ENCODE measurements around the gene IL4. TPM values are rescaled to one million over a fixed set of nuclear protein-coding genes. Genes with fewer than 3 reads are reported as not detected.

The IL4 gene
- total RNA-seq, 1 experiment from 2014 or later, result not detected

DNA sequence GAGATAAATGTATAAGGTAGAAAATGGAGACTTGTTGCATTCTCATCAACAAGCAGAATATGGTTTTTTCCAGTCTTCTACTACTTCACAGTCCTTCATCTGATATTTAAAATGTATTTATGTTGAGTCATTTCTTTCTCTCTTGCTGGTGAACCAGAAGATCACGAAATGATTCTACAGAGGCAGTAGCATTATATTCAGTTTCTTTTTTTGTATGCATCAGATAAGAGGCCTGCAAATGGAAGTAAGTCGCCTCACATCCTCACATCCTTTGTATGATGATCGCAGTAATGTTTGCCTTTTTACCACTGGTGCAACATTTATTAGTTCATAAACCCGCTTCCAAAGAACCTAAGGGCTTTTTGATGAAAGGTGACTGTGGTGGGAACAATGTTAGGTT, 37.9 kb upstream of the IL4 start:
- peaks cover 3% of the 10 kb centered on the region for H3K36me3 Mint-ChIP-seq (ENCODE audit: insufficient read depth, unreplicated experiment)
- CTCF ChIA-PET, result no interaction called here
- H3K4me3 Mint-ChIP-seq (ENCODE audit: low read depth, unreplicated experiment), result no peak overlapping the region
- no peaks in the 10 kb centered on the region for H3K27me3 Mint-ChIP-seq (ENCODE audit: unreplicated experiment)
- intact Hi-C loops (cut with micrococcal nuclease; ENCODE audit: unreplicated experiment), result no loop called here
- H3K4me1 Mint-ChIP-seq (ENCODE audit: low read depth, unreplicated experiment), result no peaks in the 10 kb centered on the region
- BruUV-seq (replicated peaks), result no TSS peak
- no peaks in the 10 kb centered on the region for H3K9me3 Mint-ChIP-seq (ENCODE audit: low read depth, unreplicated experiment)
- TF ChIP-seq, protein P1, sequence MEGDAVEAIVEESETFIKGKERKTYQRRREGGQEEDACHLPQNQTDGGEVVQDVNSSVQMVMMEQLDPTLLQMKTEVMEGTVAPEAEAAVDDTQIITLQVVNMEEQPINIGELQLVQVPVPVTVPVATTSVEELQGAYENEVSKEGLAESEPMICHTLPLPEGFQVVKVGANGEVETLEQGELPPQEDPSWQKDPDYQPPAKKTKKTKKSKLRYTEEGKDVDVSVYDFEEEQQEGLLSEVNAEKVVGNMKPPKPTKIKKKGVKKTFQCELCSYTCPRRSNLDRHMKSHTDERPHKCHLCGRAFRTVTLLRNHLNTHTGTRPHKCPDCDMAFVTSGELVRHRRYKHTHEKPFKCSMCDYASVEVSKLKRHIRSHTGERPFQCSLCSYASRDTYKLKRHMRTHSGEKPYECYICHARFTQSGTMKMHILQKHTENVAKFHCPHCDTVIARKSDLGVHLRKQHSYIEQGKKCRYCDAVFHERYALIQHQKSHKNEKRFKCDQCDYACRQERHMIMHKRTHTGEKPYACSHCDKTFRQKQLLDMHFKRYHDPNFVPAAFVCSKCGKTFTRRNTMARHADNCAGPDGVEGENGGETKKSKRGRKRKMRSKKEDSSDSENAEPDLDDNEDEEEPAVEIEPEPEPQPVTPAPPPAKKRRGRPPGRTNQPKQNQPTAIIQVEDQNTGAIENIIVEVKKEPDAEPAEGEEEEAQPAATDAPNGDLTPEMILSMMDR (IDR thresholded peaks at IDR 0.05; ENCODE audit: unreplicated experiment), result no peak
- DNase-seq, result no peak
- no peak overlapping the region for H3K27ac Mint-ChIP-seq (ENCODE audit: unreplicated experiment)

DNA sequence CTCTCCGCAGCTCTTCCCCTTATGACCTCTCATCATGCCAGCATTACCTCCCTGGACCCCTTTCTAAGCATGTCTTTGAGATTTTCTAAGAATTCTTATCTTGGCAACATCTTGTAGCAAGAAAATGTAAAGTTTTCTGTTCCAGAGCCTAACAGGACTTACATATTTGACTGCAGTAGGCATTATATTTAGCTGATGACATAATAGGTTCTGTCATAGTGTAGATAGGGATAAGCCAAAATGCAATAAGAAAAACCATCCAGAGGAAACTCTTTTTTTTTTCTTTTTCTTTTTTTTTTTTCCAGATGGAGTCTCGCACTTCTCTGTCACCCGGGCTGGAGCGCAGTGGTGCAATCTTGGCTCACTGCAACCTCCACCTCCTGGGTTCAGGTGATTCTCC, 36.5 kb upstream of the IL4 start:
- BruUV-seq (replicated peaks), result no TSS peak
- intact Hi-C loops (cut with micrococcal nuclease; ENCODE audit: unreplicated experiment), result no loop called here

DNA sequence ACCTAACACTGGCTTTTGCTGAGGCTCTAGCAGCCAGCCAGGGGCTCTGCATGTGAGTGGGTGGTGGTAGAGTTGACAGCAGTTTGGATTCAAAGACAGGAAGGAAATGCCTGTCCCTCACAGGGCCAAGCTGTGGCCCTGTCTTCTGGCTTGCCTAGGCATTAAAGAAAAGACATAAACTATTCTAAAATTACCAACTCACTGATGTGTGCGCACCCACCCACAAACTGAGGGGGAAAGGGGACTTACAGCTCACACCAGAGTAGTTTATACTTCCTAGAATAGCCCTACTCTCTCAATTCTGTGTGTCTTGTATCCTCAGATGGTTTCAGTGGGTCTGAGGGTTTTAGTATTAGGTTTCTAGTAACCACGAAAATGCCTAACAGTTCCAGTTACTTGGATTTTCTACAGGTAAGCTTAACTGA, 34.1 kb upstream of the IL4 start:
- CTCF ChIA-PET, result no interaction called here

More for the DNA sequence above, 36.5 kb upstream of the IL4 start:
- Mint-ChIP-seq H3K27ac (ENCODE audit: unreplicated experiment) (no peak overlapping the region), H3K4me1 (ENCODE audit: low read depth, unreplicated experiment) (no peaks in the 10 kb centered on the region), H3K27me3 (ENCODE audit: unreplicated experiment) (no peaks in the 10 kb centered on the region), H3K4me3 (ENCODE audit: low read depth, unreplicated experiment) (no peak overlapping the region), H3K9me3 (ENCODE audit: low read depth, unreplicated experiment) (no peaks in the 10 kb centered on the region), H3K36me3 (ENCODE audit: insufficient read depth, unreplicated experiment) (no peaks in the 10 kb centered on the region)
- CTCF ChIA-PET, result interaction anchor here (0.6 to 1.6 kb wide), 3 partner anchors 15 to 62 kb away, joined by 3 read pairs; no protein-coding TSS in a partner anchor
- TF ChIP-seq, protein P1 (IDR thresholded peaks at IDR 0.05; ENCODE audit: unreplicated experiment), result no peak
- no peak for DNase-seq

DNA sequence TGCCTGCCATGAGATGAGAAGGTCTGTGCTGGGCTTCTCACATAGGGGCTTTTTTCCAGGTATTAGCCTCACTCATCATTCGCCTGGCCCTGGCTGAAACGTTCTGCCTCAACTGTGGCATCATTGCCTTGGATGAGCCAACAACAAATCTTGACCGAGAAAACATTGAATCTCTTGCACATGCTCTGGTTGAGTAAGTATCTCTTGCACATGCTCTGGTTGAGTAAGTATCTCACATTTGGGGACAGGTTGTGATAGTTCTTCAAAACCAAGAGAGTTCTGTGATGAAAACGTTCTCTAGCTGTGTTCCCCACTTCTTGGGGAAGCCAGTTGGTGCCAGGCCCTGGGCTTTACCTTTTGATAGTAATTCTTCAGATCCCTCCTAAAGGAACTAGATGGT, 33.2 kb upstream of the IL4 start:
- peaks cover 12% of the 10 kb centered on the region for H3K36me3 Mint-ChIP-seq (ENCODE audit: insufficient read depth, unreplicated experiment)
- intact Hi-C loops (cut with micrococcal nuclease; ENCODE audit: unreplicated experiment), result no loop called here
- H3K27me3 Mint-ChIP-seq (ENCODE audit: unreplicated experiment), result no peaks in the 10 kb centered on the region
- DNase-seq, result no peak
- CTCF ChIA-PET, result no interaction called here
- H3K9me3 Mint-ChIP-seq (ENCODE audit: low read depth, unreplicated experiment), result no peaks in the 10 kb centered on the region
- H3K4me1 Mint-ChIP-seq (ENCODE audit: low read depth, unreplicated experiment), result no peaks in the 10 kb centered on the region
- TF ChIP-seq, protein P1 (IDR thresholded peaks at IDR 0.05; ENCODE audit: unreplicated experiment), result no peak
- H3K27ac Mint-ChIP-seq (ENCODE audit: unreplicated experiment), result no peak overlapping the region
- BruUV-seq (replicated peaks), result no TSS peak
- H3K4me3 Mint-ChIP-seq (ENCODE audit: low read depth, unreplicated experiment), result no peak overlapping the region

More for the DNA sequence above, 34.1 kb upstream of the IL4 start:
- TF ChIP-seq, protein P1 (IDR thresholded peaks at IDR 0.05; ENCODE audit: unreplicated experiment), result no peak
- H3K4me1 Mint-ChIP-seq (ENCODE audit: low read depth, unreplicated experiment), result no peaks in the 10 kb centered on the region
- H3K9me3 Mint-ChIP-seq (ENCODE audit: low read depth, unreplicated experiment), result no peaks in the 10 kb centered on the region
- H3K4me3 Mint-ChIP-seq (ENCODE audit: low read depth, unreplicated experiment), result no peak overlapping the region
- DNase-seq, result no peak
- BruUV-seq (replicated peaks), result no TSS peak
- intact Hi-C loops (cut with micrococcal nuclease; ENCODE audit: unreplicated experiment), result no loop called here
- H3K36me3 Mint-ChIP-seq (ENCODE audit: insufficient read depth, unreplicated experiment), result peaks cover 12% of the 10 kb centered on the region
- no peak overlapping the region for H3K27ac Mint-ChIP-seq (ENCODE audit: unreplicated experiment)
- no peaks in the 10 kb centered on the region for H3K27me3 Mint-ChIP-seq (ENCODE audit: unreplicated experiment)

Data from Calu3 (cell line).